GM12865 (cell line): ENCODE results near the gene PATJ.

ENCODE experiments used
- DNase-seq: peaks from one replicate; pipeline ENCODE4 v3.0.0; 2010; ENCODE audit warnings: low read depth
- H3K4me3 ChIP-seq: 2 replicates; pipeline ENCODE4 v1.5.1; 2011; ENCODE audit warnings: mild to moderate bottlenecking, low read depth, low read length, control low read depth
- CTCF ChIP-seq: IDR thresholded peaks from 2 replicates; pipeline ENCODE4 v1.5.1; 2011; ENCODE audit warnings: low read length, control low read depth, low read depth, inconsistent platforms; ENCODE audit not compliant: insufficient read depth; ENCODE audit errors: missing control alignments

PATJ gene

GRCh38 chr1:62111084-62111483 lies 368.8 kb downstream of the PATJ start:
- no peak overlapping the region for H3K4me3 ChIP-seq
- no peak for TF ChIP-seq CTCF
- no peak for DNase-seq

GRCh38 chr1:62113507-62113906 lies 371.2 kb downstream of the PATJ start:
- DNase-seq: no peak
- H3K4me3 ChIP-seq: no peak overlapping the region
- TF ChIP-seq CTCF: no peak

GRCh38 chr1:62117018-62117750 lies 374.9 kb downstream of the PATJ start:
- no peak overlapping the region for H3K4me3 ChIP-seq
- TF ChIP-seq CTCF: no peak
- no peak for DNase-seq

GRCh38 chr1:62126579-62127290 lies 384.5 kb downstream of the PATJ start:
- no peak for DNase-seq
- no peak for TF ChIP-seq CTCF
- H3K4me3 ChIP-seq: no peak overlapping the region

GRCh38 chr1:62128745-62129144 lies 386.5 kb downstream of the PATJ start:
- DNase-seq: no peak
- TF ChIP-seq CTCF: no peak
- no peak overlapping the region for H3K4me3 ChIP-seq

GRCh38 chr1:62131093-62131725 lies 388.9 kb downstream of the PATJ start:
- no peak overlapping the region for H3K4me3 ChIP-seq
- TF ChIP-seq CTCF: peak; percentile 90
- peak; percentile 65 for DNase-seq

GRCh38 chr1:62138029-62138428 lies 395.7 kb downstream of the PATJ start:
- DNase-seq: no peak
- no peak overlapping the region for H3K4me3 ChIP-seq
- no peak for TF ChIP-seq CTCF
